NT2/D1 (cell line): ENCODE measurements around the gene ELANE.
"Not testable (repeated sequence)": the region's sequence is repeated elsewhere in the genome, so short reads cannot be mapped to it uniquely, and the experiment has no call there.

ENCODE experiments used
- YY1 ChIP-seq: IDR thresholded peaks from 2 replicates; pipeline ENCODE4 v1.6.1; 2011; ENCODE audit not compliant: insufficient read length, insufficient read depth
- ZNF274 ChIP-seq: IDR thresholded peaks from 2 replicates; pipeline ENCODE4 v1.6.1; 2011; ENCODE audit warnings: mild to moderate bottlenecking, low read depth, low read length

- not testable (repeated sequence) for TF ChIP-seq YY1, ZNF274
Observed at GRCh38 chr19:877992-878660, 26.0 kb downstream of the ELANE start.
